Large intestine (tissue), 3 donors: ENCODE measurements around the gene ANO2. TPM values are rescaled to one million over a fixed set of nuclear protein-coding genes. Genes with fewer than 3 reads are reported as not detected.

ENCODE experiments used
- DNase-seq, 2 donors: peaks; one replicate each; pipeline versions ENCODE4 v3.0.0 to v3.0.0-alpha.2; 2013
- H3K27ac ChIP-seq: one replicate; pipeline ENCODE4 v1.5.1; 2013; ENCODE audit warnings: low read length
- H3K27me3 ChIP-seq: 2 replicates; pipeline ENCODE4 v1.6.1; 2013; ENCODE audit warnings: low read length; ENCODE audit not compliant: control insufficient read depth, insufficient read depth
- H3K36me3 ChIP-seq: 2 replicates; pipeline ENCODE4 v1.6.1; 2013; ENCODE audit warnings: low read length; ENCODE audit not compliant: control insufficient read depth, insufficient read depth
- H3K4me1 ChIP-seq: one replicate; pipeline ENCODE4 v1.6.1; 2013; ENCODE audit warnings: low read length; ENCODE audit not compliant: control insufficient read depth, insufficient read depth
- H3K4me3 ChIP-seq: one replicate; pipeline ENCODE4 v1.5.1; 2013; ENCODE audit warnings: low read length
- H3K9me3 ChIP-seq: one replicate; pipeline ENCODE4 v1.6.1; 2013; ENCODE audit warnings: mild to moderate bottlenecking, low read depth, low read length, moderate library complexity; ENCODE audit not compliant: control insufficient read depth
- WGBS: methylation state at CpG from one replicate; pipeline ENCODE4 v1.1.5; 2013; ENCODE audit warnings: low lambda C conversion rate; ENCODE audit not compliant: insufficient coverage; 5-methylcytosine and 5-hydroxymethylcytosine counted together
- polyA plus RNA-seq: library from polyadenylated mRNA; unstranded; fragments of 120-200 nt; gene quantifications from one replicate; pipeline ENCODE4 v1.2.1, GENCODE V29; 2013

ANO2 gene
- polyA plus RNA-seq, 1 donor: 2.7 TPM

DNA sequence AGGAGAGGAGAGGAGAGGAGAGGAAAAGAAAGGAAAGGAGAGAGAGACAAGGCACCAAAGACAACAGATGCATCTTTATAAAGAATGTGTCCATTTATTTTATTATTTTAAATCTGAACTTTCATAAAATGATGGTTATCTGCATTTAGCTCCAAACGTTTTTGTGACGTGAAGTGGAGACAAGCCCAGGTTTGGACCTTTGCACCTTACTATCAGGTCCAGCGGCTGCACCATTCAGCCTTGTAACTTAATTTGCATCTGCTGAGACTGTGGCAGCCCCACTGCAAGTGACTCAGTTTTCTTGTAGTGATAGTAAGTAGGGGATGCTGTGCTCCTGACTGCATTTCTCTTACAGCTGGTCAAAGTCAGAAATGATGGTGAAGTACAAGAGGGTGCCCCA is 382.5 kb downstream of the ANO2 start:
- peak; percentile 20 to 68 for DNase-seq

DNA sequence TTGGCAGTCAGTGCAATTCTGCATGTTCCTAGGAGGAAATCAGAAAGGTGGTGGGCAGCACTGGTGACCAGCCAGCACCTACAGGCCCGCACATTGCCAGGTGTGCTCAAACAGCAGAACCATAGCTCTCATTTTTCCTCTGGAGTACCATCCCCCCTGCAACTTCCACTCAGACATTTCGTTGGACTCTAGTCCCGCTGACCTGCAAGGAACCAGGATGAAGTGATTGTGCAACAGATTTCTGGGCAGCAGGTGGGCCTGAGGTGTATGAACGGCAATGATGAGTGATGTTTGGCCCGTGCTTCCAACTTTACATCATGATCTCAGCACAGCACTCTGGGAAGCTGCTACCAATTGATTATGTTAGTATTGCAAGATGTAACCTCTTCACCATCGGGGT is 383.2 kb downstream of the ANO2 start:
- 80% methylated on average over 1 of the region's 6 CpGs for WGBS
- DNase-seq: peak; percentile 73 to 88
- Histone ChIP-seq H3K27ac (no peak overlapping the region), H3K27me3 (no peaks in the 10 kb centered on the region), H3K9me3 (no peaks in the 10 kb centered on the region), H3K4me1 (peaks cover 6% of the 10 kb centered on the region), H3K4me3 (no peak overlapping the region), H3K36me3 (no peaks in the 10 kb centered on the region)

More for the DNA sequence above, 382.5 kb downstream of the ANO2 start:
- H3K27me3 ChIP-seq: no peaks in the 10 kb centered on the region
- no peak overlapping the region for H3K27ac ChIP-seq
- no peaks in the 10 kb centered on the region for H3K9me3 ChIP-seq
- peaks cover 6% of the 10 kb centered on the region for H3K4me1 ChIP-seq
- no peak overlapping the region for H3K4me3 ChIP-seq
- no CpG with 5 or more reads among the region's 3 CpGs for WGBS
- no peaks in the 10 kb centered on the region for H3K36me3 ChIP-seq

DNA sequence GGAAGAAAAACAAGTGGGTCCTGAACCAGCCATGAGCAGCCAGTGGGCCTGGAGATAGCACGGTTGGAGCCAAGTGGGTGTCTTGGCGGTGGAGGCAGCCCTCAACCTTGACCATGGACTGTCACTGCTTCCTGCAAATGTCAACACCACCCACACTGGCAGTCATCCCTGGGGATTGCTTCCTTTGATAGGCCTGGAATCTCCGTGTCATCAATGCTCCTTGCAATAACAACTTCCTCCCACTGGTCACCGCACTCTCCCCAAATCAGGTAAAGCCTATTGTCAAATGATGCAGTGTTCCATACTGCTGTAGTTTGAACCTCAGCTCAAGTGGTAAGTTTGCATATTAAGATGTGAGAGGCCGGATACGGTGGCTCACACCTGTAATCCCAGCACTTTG is 384.0 kb downstream of the ANO2 start:
- peaks cover 6% of the 10 kb centered on the region for H3K4me1 ChIP-seq
- no peaks in the 10 kb centered on the region for H3K9me3 ChIP-seq
- no peak for DNase-seq
- WGBS: no CpG with 5 or more reads among the region's 6 CpGs
- H3K4me3 ChIP-seq: no peak overlapping the region
- no peaks in the 10 kb centered on the region for H3K27me3 ChIP-seq
- H3K36me3 ChIP-seq: no peaks in the 10 kb centered on the region
- no peak overlapping the region for H3K27ac ChIP-seq

DNA sequence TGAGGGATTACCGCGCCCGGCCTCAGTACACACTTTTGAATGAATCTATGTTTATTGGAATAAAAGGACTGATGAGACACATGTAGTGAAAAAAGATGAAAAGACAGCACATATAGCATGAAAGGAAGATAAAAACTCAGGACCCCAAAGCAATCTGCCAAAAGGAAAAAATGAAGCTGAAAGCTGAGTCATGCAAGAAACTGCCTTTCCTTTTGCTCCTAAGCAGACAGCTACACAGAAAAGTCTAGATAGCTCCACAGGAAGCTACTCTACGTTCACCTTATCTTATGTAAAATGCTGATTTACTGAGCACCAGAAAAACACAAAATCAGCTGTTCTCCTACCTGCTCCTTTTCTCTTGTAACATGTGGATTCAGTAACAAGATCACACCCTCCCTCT is 384.8 kb downstream of the ANO2 start:
- Histone ChIP-seq H3K9me3 (no peaks in the 10 kb centered on the region), H3K4me1 (peaks cover 6% of the 10 kb centered on the region), H3K27me3 (no peaks in the 10 kb centered on the region), H3K36me3 (no peaks in the 10 kb centered on the region), H3K27ac (no peak overlapping the region), H3K4me3 (no peak overlapping the region)
- WGBS: no CpG with 5 or more reads among the region's 4 CpGs
- no peak for DNase-seq

DNA sequence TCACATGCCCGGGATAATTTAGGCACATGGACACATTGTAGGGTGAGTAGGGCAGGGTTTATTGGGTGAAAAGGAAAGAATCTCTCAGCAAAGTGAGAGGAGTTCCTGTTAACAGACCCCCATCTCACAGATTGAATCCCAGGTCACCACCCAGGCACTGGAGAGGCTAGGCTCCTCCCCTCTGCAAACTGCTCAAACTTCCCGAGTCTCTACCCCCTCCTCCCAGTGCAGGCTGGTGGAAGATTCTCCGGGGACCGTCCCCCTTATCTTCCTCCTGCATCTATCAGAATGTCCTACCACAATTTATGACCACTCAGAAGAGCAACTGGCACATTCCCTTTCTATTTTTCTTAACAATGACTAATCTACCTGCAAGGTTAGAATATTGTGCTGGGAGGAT is 387.2 kb downstream of the ANO2 start:
- Histone ChIP-seq H3K4me3 (no peak overlapping the region), H3K36me3 (no peaks in the 10 kb centered on the region), H3K9me3 (no peaks in the 10 kb centered on the region), H3K27ac (no peak overlapping the region), H3K27me3 (no peaks in the 10 kb centered on the region), H3K4me1 (peaks cover 6% of the 10 kb centered on the region)
- no peak for DNase-seq
- no CpG with 5 or more reads among the region's 4 CpGs for WGBS

DNA sequence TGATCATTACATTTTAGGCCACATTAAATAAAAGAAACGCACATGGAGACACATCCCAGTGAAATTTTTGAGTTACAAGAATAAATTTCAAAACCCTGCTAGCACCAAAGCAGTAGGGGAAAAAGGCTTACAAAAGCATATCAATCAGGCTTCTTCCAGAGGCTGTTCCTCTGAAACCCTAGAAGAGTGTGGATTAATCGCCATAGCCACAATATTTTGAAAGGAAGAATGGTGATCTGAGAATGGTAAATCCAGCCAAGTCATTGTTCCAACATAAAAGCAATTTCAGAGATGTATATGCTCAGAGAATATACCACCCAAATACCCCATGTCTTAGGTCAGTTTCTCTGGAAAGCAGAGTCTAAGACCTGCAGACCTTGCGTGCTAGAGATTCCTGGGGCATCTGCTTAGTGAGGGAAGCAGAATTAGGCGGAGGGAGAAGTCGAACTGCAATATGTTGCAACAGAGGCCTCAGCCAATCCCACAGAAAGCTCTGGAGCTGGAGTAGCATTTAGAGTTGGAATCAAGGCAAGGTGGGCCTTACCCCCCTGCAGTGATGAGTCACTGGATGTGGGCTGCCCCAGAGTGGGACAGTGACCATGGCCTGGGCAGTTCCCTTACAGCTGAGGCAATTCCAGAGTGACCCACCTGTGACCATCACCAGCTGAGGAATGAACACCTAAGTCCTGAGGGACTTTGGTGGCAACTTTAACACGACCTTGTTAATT is 387.9 kb downstream of the ANO2 start:
- WGBS: no CpG with 5 or more reads among the region's 6 CpGs
- no peaks in the 10 kb centered on the region for H3K27me3 ChIP-seq
- DNase-seq: no peak
- H3K9me3 ChIP-seq: no peaks in the 10 kb centered on the region
- H3K4me1 ChIP-seq: peaks cover 4% of the 10 kb centered on the region
- no peaks in the 10 kb centered on the region for H3K36me3 ChIP-seq
- no peak overlapping the region for H3K27ac ChIP-seq
- no peak overlapping the region for H3K4me3 ChIP-seq

DNA sequence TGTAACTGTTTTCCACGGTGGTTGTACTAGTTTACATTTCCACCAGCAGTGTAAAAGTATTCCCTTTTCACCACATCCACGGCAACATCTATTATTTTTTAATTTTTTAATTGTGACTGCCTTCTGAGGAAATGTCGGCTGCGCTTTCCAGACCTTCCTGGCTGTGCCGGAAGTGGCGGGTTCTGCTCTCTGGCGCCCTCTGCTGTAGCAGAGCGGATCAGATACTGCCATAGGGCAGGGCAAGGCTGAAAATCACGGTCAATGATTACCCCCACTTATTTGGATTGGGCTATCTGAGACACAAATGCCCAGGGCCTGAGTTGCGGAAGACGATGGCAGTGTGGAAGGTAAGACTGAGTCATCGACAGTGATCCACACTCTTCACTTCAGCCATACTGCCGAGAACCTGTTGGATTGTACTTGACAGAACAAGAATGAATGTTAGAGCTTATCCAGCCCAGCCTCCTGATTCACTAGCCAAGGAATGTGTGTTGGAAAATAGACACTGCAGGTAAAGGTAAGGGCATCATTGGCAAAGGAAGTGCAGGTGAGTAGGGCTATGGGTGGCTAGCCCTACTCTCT is 388.9 kb downstream of the ANO2 start:
- Histone ChIP-seq H3K4me1 (no peaks in the 10 kb centered on the region), H3K36me3 (no peaks in the 10 kb centered on the region), H3K27ac (no peak overlapping the region), H3K9me3 (no peaks in the 10 kb centered on the region), H3K4me3 (no peak overlapping the region), H3K27me3 (peaks cover 4% of the 10 kb centered on the region)
- no CpG with 5 or more reads among the region's 13 CpGs for WGBS
- DNase-seq: no peak

DNA sequence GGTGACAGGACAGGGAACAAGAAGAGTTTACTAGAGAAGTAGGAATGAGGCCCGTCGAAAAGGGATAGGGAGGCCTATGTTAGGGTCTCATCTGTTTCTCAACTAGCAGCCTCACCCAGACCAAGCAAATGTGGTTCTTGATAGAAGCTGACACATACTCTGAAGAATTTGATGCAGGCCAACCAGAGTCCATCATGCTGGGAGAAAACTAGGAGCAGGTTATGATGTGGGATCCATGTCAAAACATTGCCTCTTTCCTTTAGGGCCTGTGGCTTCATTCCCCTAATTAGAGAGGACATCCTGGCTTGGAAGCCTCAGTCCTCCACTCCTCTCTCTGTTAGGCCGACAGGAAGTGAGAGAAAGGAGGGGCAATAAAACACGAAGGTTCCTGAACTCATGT is 390.3 kb downstream of the ANO2 start:
- Histone ChIP-seq H3K27ac (no peak overlapping the region), H3K36me3 (no peaks in the 10 kb centered on the region), H3K27me3 (peaks cover 8% of the 10 kb centered on the region), H3K4me3 (no peak overlapping the region), H3K9me3 (no peaks in the 10 kb centered on the region), H3K4me1 (no peaks in the 10 kb centered on the region)
- no CpG with 5 or more reads among the region's 4 CpGs for WGBS
- DNase-seq: no peak

DNA sequence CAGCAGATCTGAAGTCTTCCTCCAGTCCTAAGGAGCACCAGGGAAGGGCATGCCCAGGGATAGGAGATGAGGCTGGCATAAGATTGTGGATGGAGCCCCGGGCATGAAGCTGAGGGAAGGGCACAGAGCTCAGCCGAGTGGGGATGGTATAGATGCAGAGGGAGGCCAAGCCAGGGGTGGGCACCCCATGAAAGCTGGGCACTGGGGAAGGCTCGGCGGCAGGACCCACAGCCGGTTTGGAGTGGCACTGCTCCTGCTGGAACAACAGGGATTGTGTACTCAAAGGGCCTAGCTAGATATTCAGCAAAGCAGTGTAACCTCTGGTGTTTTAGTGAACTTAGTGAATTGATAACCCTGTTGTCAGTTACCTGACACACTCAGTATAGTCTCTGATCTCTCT is 396.0 kb downstream of the ANO2 start:
- no CpG with 5 or more reads among the region's 5 CpGs for WGBS
- Histone ChIP-seq H3K4me3 (no peak overlapping the region), H3K27me3 (peaks cover 8% of the 10 kb centered on the region), H3K36me3 (no peaks in the 10 kb centered on the region), H3K9me3 (no peaks in the 10 kb centered on the region), H3K27ac (no peak overlapping the region), H3K4me1 (peaks cover 14% of the 10 kb centered on the region)
- no peak for DNase-seq

DNA sequence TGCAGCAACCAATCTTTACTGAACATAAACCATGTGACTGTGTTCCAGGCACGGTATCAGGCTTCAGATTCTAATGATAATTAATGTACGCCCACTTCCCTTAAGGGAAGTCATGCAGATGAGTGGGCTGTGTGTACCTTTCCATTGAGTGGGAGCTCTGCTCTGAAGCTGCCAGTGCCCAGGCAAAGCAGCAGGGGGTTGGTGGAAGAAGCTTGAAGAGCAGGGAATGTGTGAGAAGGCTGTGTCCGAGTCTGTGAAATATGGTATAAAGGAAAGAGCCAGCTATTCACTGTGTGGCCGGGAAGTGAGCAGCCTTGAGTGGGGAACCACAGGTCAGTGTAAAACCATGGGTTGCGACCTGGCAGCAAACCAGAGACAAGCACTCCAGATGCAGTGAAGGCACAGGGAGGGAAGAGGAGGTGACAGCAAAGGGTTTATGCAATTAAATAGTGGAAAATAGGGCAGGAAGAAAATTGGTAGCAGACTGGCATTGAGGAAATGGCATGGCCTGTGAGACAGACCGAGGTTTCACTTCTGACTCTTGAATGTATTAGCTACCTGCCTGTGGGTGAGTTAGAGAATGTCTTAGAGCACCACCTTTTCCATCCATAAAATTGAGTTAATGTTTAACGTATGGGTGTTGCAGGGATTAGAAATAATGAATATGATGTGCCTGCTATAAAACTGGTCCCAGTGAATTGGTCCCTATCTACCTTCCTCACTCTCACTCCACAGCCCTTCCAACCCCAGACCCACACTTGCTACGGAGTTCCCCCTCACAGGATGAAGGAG is 396.7 kb downstream of the ANO2 start:
- H3K36me3 ChIP-seq: no peaks in the 10 kb centered on the region
- peak; percentile 58 to 86 for DNase-seq
- peak overlapping the region; percentile 54 for H3K27ac ChIP-seq
- no peaks in the 10 kb centered on the region for H3K9me3 ChIP-seq
- H3K4me1 ChIP-seq: peaks cover 14% of the 10 kb centered on the region
- 10% methylated on average over 2 of the region's 8 CpGs for WGBS
- peaks cover 8% of the 10 kb centered on the region for H3K27me3 ChIP-seq
- H3K4me3 ChIP-seq: no peak overlapping the region
